NCI-H345 treated with DMSO at 0.1 percent for 48 hours (cell line): ENCODE measurements around the gene MRPL43.

ENCODE experiments used
- DNase-seq: peaks from one replicate; lab custom pipeline; 2025; ENCODE audit not compliant: unreplicated experiment; lab: John Stamatoyannopoulos, UW

The MRPL43 gene

DNA sequence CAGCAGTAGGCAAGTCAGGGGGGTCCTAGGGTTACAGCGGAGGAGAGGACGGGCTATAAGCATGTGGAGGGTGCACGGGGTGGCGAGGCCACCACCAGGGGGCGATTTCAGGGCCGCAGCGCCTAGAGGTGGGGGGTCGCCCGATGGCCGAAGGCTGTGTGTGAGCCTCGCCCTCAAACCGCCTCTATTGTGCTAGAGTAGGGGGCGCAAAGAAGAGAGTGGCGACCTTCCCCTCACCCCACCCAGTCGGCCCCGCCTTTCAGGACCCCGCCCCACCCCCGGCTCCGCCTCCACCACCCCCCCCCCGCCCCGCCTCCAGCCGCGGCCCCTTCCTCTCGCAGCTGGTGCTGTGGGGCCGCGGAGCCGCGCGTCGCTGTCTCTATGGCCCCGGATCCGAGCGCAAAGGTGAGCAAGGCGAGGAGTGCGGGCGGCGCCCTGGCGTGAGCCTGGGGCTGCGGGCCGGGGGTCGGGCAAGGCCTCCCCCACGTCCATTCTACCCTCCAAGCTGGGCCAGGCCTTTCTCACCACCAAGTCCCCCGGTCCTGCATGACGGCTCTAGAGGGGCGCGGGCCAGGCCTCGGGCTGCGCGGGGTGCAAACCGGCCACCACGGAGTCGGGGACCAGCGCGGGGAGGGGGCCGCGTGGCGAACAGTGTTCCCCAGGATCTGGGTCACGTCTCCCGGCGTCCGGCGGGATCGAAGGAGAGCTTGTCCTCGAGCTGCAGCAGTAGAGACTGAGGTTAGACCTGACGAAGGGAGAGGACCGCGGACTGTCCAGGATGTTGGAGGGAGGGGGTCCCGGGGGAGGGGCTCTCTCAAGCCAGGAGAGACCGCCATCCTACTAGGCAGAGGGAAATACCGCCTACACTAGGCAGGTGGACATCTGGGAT lies 17.9 kb downstream of the MRPL43 start, which contains the start of gene SEMA4G:
TSS of gene SEMA4G (plus strand) at position 318 of the 889 bp plus-strand sequence. CDS start 3,409 bp downstream, outside the sequence.
- no peak for DNase-seq

DNA sequence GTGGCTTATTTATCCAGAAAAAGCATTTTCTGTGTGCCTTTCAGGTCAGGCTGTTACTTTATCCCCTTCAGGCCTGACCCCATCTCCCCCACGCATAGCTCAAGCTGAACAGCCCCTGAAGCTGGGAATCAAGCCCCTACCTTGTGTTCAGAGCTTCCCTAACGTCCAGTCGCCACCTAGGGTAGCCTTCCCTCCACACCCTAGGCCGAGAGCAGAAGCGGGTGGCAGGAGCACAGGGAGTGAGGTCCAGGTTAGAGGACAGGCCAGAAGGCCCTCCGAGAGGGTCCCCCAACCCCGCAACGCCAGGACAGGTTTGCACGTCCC lies 18.5 kb downstream of the MRPL43 start:
- DNase-seq = no peak

DNA sequence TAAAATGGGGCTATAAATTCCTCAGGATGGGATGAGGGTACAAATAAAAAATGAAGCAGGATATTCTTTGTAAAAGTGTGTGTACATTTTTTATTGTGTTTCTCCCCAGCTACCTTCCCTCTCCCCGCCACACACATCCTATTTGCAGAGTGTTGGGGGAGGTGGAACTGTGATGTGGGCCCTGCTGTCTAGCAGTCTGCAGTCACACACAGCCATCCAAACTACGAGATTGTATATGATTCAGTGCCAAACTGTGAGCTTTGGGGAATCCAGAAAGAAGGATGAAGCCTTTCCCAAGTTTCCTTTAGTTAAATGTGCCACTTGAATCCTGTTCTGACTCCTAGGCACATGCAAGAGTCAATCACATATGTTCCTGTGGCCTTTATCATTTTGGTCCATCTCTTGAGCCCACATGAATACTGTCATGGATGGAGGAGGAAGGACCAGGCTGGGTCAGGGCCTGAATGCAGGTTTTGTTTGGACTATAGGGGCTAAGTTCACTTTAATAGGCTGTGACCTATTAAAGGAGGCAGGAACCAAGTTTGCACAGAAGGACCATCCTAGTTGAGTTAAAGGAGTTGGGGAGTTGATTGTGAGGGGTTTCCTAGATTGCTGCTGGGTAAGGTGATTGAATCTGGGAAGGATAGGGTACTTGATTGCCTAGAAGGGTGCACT lies 19.1 kb downstream of the MRPL43 start:
- DNase-seq = no peak

DNA sequence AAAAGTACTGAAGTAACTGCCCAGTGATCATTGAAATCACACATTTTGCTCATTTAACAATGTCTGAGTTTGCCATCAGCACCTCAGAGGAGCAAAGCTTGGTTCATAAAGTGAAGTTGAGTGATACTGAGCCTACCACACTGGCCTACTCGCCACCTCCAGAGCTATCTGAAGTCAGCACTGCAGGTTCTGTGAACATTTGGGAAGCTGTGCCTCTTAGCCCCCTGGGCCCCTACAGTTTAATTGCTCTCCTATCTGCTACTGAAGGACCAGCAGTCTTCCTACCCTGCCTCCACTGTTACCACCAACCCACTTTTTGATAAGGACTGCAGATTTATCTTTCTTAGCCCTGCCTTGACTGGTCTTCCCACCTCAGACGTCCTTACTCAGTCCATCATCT lies 20.0 kb downstream of the MRPL43 start:
- DNase-seq = no peak

DNA sequence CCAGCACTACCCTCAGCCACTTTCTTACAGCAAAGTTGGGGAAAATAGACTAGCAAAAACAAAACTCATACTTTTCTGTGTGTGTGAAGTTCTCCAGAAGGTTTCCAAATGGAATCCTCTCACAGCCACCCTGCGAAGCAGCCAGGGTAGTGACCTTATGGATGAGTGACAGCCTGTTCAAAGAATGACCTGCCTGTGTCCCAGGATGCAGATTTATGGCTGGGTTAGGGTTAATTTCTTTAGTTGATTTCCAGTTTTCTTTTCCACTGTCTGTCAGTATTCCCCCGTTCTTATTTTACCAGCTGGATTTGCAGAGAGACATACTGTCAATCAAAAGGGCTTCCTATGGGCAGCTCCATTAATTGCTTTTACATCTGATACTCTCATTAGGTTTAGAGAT lies 20.4 kb downstream of the MRPL43 start:
- DNase-seq = no peak

DNA sequence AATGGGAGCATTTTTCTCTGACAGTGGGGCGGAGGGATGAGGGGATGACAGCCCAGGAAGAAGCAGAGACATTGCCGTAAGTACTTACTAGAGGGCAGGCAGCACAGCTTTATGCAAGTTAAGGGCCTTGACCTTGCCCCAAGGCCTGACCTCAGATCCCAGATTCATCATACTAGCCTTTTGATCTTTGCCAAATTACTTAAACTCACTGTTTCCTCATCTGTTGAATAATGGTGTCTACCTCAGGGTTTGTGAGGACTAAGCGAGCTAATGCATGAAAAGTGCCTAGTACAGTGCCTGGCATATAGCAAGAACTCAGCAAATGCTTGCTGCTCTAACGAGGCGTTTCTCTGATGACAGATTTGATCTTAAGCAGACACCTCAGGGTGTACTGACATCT lies 21.5 kb downstream of the MRPL43 start:
- DNase-seq = no peak

DNA sequence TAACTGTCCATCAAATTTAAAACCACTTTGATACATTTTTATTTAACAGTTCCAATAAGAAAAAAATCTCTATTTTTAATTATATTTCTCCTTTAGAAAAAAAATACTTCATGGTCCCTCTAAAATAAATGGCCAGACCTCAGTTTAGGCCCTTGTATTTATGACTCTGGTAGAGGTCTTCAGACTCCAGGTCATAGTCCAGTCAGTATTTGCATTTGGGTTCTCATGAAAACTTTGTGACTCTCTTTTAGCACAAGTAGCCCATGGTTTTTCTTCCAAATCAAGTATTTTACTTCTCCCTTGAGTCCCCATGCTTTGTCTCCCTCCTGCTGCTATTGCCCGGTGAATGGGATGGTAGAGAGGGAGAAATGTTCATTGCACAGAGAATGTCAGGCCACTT lies 23.5 kb downstream of the MRPL43 start:
- DNase-seq = no peak

DNA sequence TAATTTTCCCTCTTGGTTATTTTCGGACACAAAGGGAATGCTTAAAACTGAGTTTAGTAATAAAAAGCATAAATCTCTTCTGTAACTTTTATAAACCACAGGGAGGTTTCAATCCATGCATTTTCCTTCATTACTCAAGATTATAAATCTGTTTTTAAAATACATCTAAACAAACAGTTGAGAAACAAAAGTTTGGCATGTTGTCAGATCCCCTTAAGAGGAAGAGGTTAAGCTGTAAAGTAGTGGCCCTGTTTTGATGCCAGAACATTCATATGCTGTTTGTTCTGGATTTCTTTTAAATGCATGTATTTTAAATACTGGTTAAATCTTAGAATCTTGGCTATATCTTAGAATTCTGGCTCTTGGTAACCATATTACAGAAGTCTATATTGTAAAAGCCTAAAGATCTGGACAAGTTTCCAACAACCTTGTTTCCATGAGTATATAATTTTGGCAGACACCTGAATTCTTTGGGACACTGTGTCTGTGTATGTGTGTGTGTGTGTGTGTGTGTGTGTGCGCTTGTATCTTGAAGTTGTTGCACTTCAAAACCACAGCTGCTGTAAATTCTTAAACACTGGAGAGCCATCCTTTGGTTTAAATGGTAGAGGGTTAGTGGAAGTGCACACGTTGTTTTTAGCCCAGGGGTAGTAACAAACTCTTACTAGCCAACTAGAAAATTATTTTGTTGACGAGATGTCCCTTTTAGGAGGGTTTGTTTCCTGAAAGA lies 24.8 kb downstream of the MRPL43 start:
- no peak for DNase-seq

DNA sequence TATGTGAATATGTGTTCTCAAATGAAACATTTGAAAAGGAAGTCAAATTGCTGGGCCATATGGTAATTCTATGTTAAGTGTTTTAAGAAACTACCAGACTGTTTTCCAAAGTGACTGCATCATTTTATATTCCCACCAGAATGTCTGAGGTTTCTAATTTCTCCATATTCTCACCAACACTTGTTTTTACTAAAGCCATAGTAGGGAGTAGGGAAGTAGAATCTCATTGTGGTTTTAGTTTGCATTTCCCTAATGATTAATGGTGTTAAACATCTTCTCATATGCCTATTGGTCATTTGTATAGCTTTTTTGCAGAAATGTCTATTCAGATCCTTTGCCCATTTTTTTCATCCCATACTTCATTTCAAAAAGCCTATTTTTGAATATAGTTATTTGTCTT lies 27.0 kb downstream of the MRPL43 start:
- DNase-seq = no peak

DNA sequence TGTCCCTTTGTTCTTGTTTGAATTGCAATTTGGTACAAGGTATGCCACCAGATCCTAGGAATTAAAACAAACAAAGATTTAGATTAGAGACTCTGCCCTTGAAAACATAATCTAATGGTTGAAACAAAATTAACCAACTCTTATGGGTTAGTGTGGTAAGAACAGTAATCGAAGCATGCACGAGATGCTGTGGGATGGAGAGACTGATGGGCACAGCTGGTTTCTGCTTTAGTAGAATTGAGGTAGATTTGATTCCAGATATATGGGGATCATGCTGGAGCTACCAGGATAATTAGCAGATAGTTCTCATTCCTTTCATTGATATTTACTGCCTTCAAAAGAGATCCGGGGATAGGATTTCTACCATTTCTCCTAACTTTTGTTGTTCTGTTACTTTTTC lies 38.4 kb downstream of the MRPL43 start:
- DNase-seq = no peak

DNA sequence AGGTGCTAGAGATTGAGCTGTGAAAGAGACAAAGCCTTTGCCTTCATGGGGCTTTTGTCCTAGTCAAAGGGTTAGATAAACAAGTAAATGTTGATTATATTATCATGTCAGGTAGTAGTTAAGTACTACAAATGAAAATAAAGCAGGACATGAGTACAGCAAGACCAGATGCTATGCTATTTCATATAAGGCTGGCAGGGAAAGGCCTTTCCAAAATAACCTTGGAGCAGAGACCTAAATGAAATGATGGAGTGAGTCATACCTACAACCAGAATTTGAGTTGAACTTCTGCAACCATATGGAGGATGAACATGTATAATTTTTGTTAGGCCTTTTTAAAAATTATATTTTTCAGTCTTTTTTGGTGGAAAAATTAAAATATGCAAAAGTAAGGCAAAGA lies 41.5 kb downstream of the MRPL43 start:
- no peak for DNase-seq

DNA sequence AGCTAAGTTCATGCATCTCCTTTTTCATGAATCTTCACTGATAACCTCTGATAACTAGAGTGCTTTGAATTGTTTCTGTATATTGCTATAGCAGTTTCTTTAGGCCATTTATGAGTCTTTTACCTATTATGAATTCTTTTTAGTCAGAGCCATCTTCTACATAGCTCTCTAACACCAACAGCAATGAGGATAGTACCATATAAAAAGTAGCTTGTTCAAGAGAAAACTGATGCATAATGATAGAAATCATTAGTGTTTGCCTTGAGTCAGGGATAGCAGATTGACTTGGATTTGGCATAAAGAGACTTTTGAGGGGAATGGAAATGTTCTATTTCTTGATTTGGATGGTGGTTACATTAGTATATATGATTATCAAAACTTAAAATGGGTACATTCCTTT lies 43.8 kb downstream of the MRPL43 start:
- DNase-seq = no peak

DNA sequence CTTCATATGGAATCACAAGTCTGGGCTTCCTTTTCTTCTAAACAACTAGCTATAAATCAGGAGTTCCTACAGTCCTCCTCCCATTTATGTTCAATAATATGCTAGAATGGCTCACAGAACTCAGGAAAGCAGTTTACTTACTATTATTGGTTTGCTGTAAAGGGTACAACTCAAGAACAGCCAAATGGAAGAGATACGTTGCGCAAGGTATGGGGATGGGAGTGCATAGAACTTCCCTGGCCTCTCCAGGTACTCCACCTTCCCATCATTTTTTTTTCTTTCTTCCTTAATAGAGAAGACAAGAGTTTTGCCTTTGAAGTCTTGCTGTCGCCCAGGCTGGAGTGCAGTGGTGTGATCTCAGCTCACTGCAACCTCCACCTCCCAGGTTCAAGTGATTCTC lies 45.1 kb downstream of the MRPL43 start:
- no peak for DNase-seq

DNA sequence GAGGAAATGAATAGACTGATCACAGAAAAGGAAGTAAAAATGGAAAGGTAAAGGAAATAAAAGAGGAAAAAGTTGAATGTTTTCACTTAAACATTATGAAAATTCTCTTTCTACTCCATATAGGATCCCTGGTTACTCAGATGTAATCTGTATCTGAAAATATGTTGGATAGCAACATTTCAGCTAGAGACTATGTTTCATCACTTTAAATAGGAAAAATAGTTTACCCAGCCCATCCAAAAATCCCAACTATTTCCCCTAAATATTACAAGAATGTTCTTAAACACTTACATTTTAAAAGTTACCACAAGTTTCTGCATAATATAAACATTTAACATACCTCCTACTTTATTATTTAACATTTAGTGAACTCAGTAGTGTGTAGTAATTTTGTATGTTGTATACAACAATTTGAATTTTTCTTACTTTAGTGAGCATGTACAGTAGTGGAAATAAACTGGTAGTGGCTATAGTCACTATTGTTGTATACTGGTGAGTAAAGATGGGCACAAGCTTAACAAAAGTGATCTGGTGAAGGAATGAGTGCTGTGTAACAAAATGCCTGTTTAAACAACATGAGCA lies 47.4 kb downstream of the MRPL43 start:
- DNase-seq = no peak
